Mucosa of descending colon (tissue), 3 donors: ENCODE measurements around the gene LYPD6. TPM values are rescaled to one million over a fixed set of nuclear protein-coding genes. Genes with fewer than 3 reads are reported as not detected.

Source experiments
- ATAC-seq: fragments of 200-7000 bp; cut with Tn5 transposase; one replicate; pipeline ENCODE4 v1.9.1; 2020; ENCODE audit warnings: mild to moderate bottlenecking, moderate library complexity
- DNase-seq, 3 donors: peaks; one replicate each; pipeline ENCODE4 v3.0.0-alpha.2; 2020
- H3K36me3 ChIP-seq: fragments of 200-600 bp; one replicate; pipeline ENCODE4 v1.8.0; 2021; ENCODE audit warnings: low read depth, mild to moderate bottlenecking
- H3K4me1 ChIP-seq: fragments of 200-600 bp; one replicate; pipeline ENCODE4 v1.8.0; 2021; ENCODE audit warnings: low read depth, mild to moderate bottlenecking
- H3K4me3 ChIP-seq: fragments of 200-600 bp; one replicate; pipeline ENCODE4 v1.8.0; 2021; ENCODE audit warnings: mild to moderate bottlenecking
- H3K9me3 ChIP-seq: fragments of 200-600 bp; one replicate; pipeline ENCODE4 v1.8.0; 2021; ENCODE audit warnings: mild to moderate bottlenecking
- intact Hi-C, 2 donors: fragments of 100-400 bp; cut with DNase I in 1 of 2; cut with micrococcal nuclease in 1 of 2; formaldehyde crosslinking; loops; one replicate each; pipeline versions ENCODE4 v1.11.0 to v1.11.1; 2022; cut with DNase I, micrococcal nuclease
- total RNA-seq, 3 donors: library from RNA; stranded (reverse); fragmentation: NEBNext Ultra II Directional in 2 of 3; extraction: Animal tissue kit (Norgen Biotek cat#: 25700) in 2 of 3; gene quantifications; one replicate each; pipeline versions ENCODE4 v1.2.1 to v1.2.4, GENCODE V29; 2021 to 2023
- TF ChIP-seq, protein P1 (sequence below): fragments of 200-600 bp; IDR thresholded peaks from one replicate; pipeline ENCODE4 v1.8.0; 2022; ENCODE audit warnings: antibody characterized with exemption, mild to moderate bottlenecking
- donor health status: DM: no; HTN: no; CAD: no; lungs with moderate emphysema.
- donor health status: DM: no; HTN: no; CAD: no.
- donor health status: DM: no; HTN: yes; CAD: no.

Gene LYPD6
- total RNA-seq, 3 donors from 2014 or later, result 2.0 to 2.4 (median 2.2) TPM

DNA sequence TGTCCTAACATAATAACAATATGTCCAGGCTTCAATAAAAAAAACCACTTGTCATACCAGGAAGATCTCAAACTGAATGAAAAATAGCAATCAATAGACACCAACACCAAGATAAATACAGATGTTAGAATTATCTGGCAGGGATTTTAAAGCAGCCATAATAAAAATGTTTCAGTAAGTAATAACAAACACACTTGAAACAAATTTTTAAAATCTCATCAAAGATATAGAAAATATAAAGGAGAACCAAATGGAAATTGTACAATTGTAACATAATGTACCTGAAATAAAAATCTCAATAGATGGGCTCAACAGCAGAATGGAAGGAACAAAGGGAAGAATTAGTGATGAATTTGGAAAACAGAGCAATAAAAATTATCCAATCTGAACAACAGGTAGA is 128.1 kb downstream of the LYPD6 start:
- intact Hi-C loops, result no loop called here
- H3K4me1 ChIP-seq, result no peaks in the 10 kb centered on the region
- H3K4me3 ChIP-seq, result no peak overlapping the region
- no peak for ATAC-seq
- H3K9me3 ChIP-seq, result peaks cover 7% of the 10 kb centered on the region
- no peak for DNase-seq
- TF ChIP-seq, protein P1, sequence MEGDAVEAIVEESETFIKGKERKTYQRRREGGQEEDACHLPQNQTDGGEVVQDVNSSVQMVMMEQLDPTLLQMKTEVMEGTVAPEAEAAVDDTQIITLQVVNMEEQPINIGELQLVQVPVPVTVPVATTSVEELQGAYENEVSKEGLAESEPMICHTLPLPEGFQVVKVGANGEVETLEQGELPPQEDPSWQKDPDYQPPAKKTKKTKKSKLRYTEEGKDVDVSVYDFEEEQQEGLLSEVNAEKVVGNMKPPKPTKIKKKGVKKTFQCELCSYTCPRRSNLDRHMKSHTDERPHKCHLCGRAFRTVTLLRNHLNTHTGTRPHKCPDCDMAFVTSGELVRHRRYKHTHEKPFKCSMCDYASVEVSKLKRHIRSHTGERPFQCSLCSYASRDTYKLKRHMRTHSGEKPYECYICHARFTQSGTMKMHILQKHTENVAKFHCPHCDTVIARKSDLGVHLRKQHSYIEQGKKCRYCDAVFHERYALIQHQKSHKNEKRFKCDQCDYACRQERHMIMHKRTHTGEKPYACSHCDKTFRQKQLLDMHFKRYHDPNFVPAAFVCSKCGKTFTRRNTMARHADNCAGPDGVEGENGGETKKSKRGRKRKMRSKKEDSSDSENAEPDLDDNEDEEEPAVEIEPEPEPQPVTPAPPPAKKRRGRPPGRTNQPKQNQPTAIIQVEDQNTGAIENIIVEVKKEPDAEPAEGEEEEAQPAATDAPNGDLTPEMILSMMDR, result no peak
- no peaks in the 10 kb centered on the region for H3K36me3 ChIP-seq

DNA sequence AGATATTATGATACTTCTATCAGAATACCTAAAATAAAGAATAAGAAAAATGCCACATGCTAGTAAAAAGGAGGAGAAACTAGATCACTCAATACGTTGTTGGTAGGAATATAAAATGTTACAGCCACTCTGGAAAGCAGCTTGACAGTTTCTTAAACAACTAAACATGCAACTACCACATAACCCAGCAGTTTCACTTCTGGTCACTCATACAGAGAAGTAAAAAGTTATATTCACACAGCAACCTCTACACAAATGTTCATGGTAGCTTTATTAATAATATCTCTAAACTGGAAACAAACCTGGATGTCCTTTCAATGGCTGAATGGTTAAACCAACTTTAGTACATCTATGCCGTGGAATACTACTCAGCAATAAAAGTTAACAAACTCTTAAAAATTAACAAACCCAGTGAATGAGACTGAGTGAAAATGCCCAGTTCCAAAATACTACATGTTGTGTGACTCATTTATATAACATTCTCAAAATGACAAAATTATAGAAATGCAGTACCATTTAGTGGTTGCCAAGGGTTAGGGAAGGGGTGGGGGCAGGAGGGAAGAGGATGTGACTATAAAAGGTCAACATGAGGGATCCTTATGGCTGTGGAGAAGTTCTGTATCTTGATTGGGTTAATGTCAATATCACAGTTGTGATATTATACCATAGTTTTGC is 133.1 kb downstream of the LYPD6 start:
- ATAC-seq (no peak), DNase-seq (no peak)
- H3K4me1 ChIP-seq, result no peaks in the 10 kb centered on the region
- intact Hi-C loops, result no loop called here
- H3K4me3 ChIP-seq, result no peak overlapping the region
- TF ChIP-seq, protein P1, result no peak
- peaks cover 7% of the 10 kb centered on the region for H3K9me3 ChIP-seq
- no peaks in the 10 kb centered on the region for H3K36me3 ChIP-seq

DNA sequence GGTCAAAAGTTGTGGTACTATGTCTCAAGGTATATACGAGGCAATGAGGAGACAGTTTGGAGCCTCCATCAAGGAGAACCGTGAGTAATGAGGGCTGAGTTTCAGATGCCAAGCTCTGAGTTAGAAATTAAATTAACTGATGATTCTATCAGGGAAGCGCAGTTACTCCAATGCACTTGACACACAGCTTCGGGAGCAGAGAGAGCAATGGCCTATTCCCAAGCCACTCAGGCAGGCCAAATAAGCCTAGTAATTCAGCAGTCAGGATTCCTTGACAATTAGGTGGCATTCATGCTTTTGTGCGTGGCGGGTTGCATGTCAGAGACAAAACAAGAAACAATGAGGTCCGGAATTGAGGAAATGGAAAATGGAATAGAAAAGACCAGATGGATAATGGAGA is 134.0 kb downstream of the LYPD6 start:
- ATAC-seq (no peak), DNase-seq (no peak)
- Histone ChIP-seq H3K9me3 (peaks cover 7% of the 10 kb centered on the region), H3K4me1 (no peaks in the 10 kb centered on the region), H3K36me3 (no peaks in the 10 kb centered on the region), H3K4me3 (no peak overlapping the region)
- intact Hi-C loops, result no loop called here
- TF ChIP-seq, protein P1, result no peak

DNA sequence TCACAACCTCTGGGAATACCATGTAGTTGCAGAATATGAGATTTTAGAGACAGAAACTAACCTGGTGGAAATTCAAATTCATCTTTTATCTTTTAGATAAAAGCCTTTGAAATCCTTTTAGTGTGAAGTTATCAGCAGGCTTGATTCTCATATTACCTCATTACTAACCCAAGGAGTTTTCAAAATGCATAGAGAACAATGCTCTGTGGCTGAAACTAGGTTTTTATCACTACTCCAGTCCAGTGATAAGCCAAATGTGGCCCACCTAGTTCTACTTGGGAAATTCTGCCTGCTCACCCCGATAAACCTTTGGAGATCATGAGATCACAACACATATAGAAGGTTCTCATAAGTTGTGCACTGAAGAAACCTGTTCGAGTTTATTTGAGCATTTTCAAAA is 135.5 kb downstream of the LYPD6 start:
- TF ChIP-seq, protein P1, result no peak
- intact Hi-C loops, result no loop called here
- no peak for ATAC-seq
- H3K36me3 ChIP-seq, result no peaks in the 10 kb centered on the region
- no peak for DNase-seq
- peaks cover 7% of the 10 kb centered on the region for H3K9me3 ChIP-seq
- H3K4me1 ChIP-seq, result no peaks in the 10 kb centered on the region
- no peak overlapping the region for H3K4me3 ChIP-seq

DNA sequence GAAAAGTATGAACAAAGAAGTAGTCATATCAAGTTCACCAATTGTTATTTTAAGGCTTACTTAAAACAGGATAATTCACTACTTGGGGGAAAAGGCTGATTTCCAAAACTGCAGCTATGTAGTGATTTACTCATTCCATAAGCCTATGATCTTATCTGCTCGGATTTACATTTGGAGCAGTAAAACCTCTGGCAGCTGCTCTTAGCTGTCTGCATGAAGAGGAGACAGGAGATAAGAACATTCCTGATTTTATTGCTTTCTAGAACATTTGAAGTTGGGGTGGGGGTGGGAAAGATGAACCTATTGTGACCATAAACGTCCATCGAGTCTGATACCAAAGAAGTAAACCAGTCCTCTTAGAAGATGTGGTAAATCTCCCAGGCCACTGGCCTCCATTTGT is 136.2 kb downstream of the LYPD6 start:
- H3K4me3 ChIP-seq, result no peak overlapping the region
- no peaks in the 10 kb centered on the region for H3K4me1 ChIP-seq
- H3K9me3 ChIP-seq, result peaks cover 3% of the 10 kb centered on the region
- TF ChIP-seq, protein P1, result no peak
- no peak for DNase-seq
- no peaks in the 10 kb centered on the region for H3K36me3 ChIP-seq
- intact Hi-C loops, result no loop called here
- no peak for ATAC-seq

DNA sequence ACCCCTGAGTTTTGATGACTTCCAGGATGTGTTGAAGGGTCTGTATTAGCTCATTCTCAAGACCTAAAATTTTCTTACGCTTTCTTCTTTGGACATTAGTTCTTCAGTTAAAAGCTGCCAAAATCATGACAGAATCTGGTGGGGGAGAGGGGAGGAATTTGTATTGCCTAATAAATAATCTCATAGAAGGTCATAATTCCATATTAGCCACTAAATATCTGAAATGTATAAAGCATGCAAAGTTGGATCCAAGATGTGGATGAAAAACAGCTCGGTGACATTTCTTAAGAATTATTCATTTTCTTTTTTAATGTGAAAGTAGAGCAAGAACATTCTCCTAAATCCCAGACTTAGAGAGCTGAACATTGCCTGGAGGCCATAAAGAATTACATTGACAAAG is 137.0 kb downstream of the LYPD6 start:
- DNase-seq (no peak), ATAC-seq (no peak)
- Histone ChIP-seq H3K4me1 (no peaks in the 10 kb centered on the region), H3K4me3 (no peak overlapping the region), H3K36me3 (no peaks in the 10 kb centered on the region), H3K9me3 (no peaks in the 10 kb centered on the region)
- TF ChIP-seq, protein P1, result no peak
- intact Hi-C loops, result no loop called here
